Cardiac fibroblast (primary cell): Measurements from ENCODE around the gene MSRB2.

Experiments
- DNase-seq, 2 donors: peaks; one replicate each; pipeline versions ENCODE4 v3.0.0 to v3.0.0-alpha.2; 2010; ENCODE audit warnings: low read depth in 2 of 2
- H3K4me3 ChIP-seq, 2 donors: replicated peaks in 1 of 2; 1 replicate in 1 of 2; 2 replicates in 1 of 2; pipeline ENCODE4 v1.5.1; 2011; ENCODE audit warnings: low read depth in 2 of 2, low read length in 2 of 2, mild to moderate bottlenecking in 2 of 2, moderate library complexity in 1 of 2
- CTCF ChIP-seq: IDR thresholded peaks from one replicate; pipeline ENCODE4 v1.5.1; 2011; ENCODE audit warnings: low read depth, mild to moderate bottlenecking, low read length, inconsistent platforms

MSRB2 gene

GRCh38 chr10:23095404-23095965 lies at the start of gene MSRB2:
Gene MSRB2 (plus strand): TSS chr10:23095579. CDS start chr10:23095609, 30 bp downstream.
- peak; percentile 95 to 98 for DNase-seq
- no peak for TF ChIP-seq CTCF
- peak within 1 kb of the TSS; percentile 66 to 70 for H3K4me3 ChIP-seq

- no peak for TF ChIP-seq CTCF
- no peak overlapping the region for H3K4me3 ChIP-seq
- no peak for DNase-seq
Observed at GRCh38 chr10:23046027-23046426, 49.4 kb upstream of the MSRB2 start.

GRCh38 chr10:23047201-23048050 lies 48.0 kb upstream of the MSRB2 start:
- H3K4me3 ChIP-seq, result no peak overlapping the region
- peak; percentile 12 for DNase-seq
- no peak for TF ChIP-seq CTCF

GRCh38 chr10:23048191-23048590 lies 47.2 kb upstream of the MSRB2 start:
- DNase-seq, result no peak
- H3K4me3 ChIP-seq, result no peak overlapping the region
- no peak for TF ChIP-seq CTCF

- TF ChIP-seq CTCF, result no peak
- no peak for DNase-seq
Observed at GRCh38 chr10:23051278-23051677, 44.1 kb upstream of the MSRB2 start.

GRCh38 chr10:23051855-23052331 lies 43.5 kb upstream of the MSRB2 start:
- TF ChIP-seq CTCF, result no peak
- no peak overlapping the region for H3K4me3 ChIP-seq
- no peak for DNase-seq

More at GRCh38 chr10:23051278-23051677, 44.1 kb upstream of the MSRB2 start:
- H3K4me3 ChIP-seq, result no peak overlapping the region
